Adrenal gland (tissue), 5 donors: Measurements from ENCODE around the gene SRSF10.

Experiments used
- POLR2A ChIP-seq, 2 donors: fragments of 450-650 bp; IDR thresholded peaks; one replicate each; pipeline ENCODE4 v1.6.1; 2017; ENCODE audit warnings: antibody characterized with exemption in 2 of 2, mild to moderate bottlenecking in 2 of 2, moderate library complexity in 1 of 2
- TF ChIP-seq, protein P1 (sequence below), 6 experiments: fragments of 450-650 bp in 4 of 6; fragments of 200-600 bp in 2 of 6; sonication (generic) in 1 of 6; IDR thresholded peaks; 1 replicate in 5 of 6; 2 replicates in 1 of 6; pipeline versions ENCODE4 v1.5.1 to v1.8.0; 2016 to 2021; ENCODE audit warnings: antibody characterized with exemption in 6 of 6, mild to moderate bottlenecking in 2 of 6, moderate library complexity in 1 of 6
- donor health status: DM: no; HTN: no; CAD: no.

- TF ChIP-seq, protein P1, sequence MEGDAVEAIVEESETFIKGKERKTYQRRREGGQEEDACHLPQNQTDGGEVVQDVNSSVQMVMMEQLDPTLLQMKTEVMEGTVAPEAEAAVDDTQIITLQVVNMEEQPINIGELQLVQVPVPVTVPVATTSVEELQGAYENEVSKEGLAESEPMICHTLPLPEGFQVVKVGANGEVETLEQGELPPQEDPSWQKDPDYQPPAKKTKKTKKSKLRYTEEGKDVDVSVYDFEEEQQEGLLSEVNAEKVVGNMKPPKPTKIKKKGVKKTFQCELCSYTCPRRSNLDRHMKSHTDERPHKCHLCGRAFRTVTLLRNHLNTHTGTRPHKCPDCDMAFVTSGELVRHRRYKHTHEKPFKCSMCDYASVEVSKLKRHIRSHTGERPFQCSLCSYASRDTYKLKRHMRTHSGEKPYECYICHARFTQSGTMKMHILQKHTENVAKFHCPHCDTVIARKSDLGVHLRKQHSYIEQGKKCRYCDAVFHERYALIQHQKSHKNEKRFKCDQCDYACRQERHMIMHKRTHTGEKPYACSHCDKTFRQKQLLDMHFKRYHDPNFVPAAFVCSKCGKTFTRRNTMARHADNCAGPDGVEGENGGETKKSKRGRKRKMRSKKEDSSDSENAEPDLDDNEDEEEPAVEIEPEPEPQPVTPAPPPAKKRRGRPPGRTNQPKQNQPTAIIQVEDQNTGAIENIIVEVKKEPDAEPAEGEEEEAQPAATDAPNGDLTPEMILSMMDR (IDR thresholded peaks at IDR 0.05) = no peak
- no peak for TF ChIP-seq POLR2A (IDR thresholded peaks at IDR 0.05)
Observed at GRCh38 chr1:23923592-23924499, 56.3 kb downstream of the SRSF10 start.
